Activated CD4-positive, alpha-beta T cell treated with anti-CD3 and anti-CD28 coated beads, Interleukin-2, Interleukin-6, amounts not matched to agents 100 ng/mL and 50 ng/mL, durations not matched to agents 16 hours and 8 hours (primary cell): Measurements from ENCODE around the gene LRP6.
"Not testable (repeated sequence)": the region's sequence is repeated elsewhere in the genome, so short reads cannot be mapped to it uniquely, and the experiment has no call there.

Experiments
- DNase-seq: peaks from one replicate; pipeline ENCODE4 v3.0.0-alpha.2; 2020

The LRP6 gene

DNA sequence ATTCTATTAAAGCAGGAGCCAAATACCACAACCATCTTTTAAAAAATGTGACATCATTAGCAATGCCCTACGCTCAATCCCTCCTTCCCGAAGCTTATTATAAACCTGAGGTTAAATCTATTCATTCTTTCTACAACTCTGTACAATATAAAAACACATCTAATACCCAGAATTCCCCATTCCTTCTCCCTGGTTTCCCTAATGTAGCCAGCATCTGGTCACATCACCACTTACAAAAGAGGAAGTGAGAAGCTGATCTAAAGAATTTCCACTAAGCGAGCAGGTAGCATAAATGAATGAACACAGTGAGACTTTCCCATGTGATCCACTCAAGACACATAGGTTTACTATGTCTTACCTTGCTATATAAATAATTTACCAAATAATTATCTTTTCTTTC lies 90.4 kb downstream of the LRP6 start:
- no peak for DNase-seq

DNA sequence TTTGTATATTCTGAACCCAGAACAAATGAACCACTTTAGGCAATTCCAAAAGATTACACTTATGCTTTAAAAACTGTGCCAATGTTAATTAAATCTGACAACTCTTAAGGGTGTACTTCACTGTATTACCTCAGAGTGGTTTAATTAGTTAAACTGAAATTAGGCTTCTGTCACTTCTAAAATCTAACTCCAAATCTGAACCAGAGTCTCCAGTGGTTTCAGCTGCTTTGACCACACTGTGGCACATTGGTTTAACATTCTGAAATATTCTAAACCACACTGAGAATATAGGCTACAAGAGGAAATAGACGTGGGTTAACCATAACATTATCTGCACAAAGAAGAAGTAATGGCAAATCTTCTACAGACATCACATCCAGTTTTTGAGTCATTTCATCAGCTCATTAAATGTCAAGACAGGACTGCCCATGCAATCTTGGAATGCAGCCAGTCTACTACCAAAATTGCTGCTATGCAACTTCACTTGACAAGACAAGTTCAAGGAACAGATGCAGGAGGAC lies 94.8 kb downstream of the LRP6 start:
- DNase-seq, result peak; percentile 80

DNA sequence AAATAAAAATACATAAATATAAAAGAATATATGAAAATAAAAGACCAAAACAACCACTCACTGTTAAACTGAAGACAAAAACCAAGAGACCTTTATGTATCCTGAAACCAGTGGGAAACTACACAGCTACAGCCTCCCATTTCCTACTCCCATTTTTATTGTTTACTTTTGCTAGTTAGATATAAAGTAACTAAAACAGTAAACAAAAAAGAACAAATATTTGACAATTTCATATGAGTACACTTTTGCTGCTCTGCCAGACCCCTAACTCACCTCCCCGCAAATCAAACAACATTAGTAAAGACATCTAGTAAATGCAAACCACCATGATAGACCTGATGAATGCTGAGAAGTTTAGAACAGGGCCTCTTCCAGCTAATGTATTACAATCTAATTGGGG lies 99.0 kb downstream of the LRP6 start:
- DNase-seq, result no peak

DNA sequence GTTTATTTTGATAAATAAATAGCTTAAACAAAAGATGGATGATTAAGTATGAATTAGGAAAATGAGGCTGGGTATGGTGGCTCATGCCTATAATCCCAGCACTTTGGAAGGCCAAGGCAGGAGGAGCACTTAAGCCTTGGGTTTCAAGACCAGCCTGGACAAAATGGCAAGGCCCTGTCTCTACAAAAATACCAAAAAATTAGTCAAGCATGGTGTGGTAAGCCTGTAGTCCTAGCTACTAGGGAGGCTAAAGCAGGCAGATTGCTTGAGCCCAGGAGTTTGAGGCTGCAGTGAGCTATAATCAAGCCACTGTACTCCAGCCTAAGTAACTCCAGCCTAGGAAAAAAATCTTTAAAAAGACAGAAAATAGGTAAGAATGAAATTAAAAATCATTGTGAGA lies 100.1 kb downstream of the LRP6 start:
- no peak for DNase-seq

DNA sequence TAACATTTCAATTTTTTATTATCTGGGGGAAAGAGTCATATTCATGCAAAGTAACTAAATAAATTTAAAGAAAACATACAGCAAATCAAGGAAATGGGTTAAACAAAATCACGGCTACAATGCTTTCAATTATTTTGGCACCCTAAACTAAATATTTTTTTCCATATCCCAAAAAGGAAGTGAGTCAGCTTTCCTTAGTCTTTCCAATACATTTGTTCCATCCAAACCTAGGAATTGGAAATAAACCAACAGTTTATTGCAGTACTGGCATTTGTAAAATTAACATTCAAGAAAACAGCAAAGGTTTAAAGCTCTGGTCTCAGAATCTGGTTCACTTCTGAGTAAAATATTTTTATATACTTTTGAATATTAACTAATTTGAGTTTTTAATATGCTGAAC lies 106.9 kb downstream of the LRP6 start:
- no peak for DNase-seq

DNA sequence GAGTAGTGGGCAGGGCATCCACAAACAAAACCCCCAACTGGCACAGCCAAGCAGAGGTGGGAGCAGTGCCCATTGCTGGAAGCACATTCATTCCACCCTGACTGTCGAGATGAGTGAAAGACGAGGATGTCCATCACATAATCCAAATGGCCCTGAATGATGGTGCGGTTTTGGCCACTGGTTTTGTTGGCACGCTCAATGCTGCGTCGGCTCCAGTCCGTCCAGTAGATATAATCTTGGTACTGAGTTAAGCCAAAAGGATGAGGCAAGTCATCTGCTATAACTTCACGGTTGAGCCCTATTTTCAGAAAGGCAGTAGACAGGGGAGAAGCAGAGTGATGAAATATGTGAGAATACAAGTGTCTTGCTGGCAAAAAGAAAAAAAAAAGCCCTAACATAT lies 108.0 kb downstream of the LRP6 start:
- DNase-seq, result no peak

DNA sequence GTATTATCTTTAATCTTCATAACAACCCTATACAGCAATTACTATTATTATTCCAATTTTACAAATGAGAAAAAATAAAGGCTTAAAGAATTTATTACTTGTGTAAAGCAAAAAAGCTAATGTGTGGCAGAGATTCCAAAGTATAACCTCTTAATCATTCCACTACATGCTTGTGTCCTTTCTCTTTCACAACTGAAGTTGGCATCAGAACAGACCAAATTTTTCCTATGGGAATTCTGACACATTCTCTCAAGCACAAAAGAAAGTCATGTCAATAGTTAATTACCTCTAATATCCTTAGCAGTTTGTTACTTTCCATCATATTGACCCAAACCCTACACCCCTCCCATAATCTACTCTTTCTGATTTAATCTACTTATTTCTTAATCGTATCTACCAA lies 109.4 kb downstream of the LRP6 start:
- DNase-seq, result no peak

DNA sequence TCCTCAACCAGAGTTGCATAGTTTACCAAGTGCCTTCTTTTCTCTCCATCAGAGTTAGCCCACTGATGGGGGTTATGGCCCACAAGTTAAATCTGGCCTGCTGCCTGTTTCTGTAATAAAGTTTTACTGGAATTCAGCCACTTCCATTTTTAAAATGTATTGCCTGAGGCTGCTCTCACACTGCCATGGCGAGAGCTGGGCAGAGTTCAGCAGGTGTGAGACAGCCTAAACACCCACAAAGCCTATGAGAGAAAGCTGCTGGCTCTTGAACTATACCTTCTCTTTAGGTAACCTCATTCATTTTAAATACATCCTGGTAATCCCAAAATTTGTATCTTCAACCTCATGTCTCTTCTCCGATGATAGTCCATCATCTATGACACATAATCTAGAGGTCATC lies 110.0 kb downstream of the LRP6 start:
- no peak for DNase-seq

DNA sequence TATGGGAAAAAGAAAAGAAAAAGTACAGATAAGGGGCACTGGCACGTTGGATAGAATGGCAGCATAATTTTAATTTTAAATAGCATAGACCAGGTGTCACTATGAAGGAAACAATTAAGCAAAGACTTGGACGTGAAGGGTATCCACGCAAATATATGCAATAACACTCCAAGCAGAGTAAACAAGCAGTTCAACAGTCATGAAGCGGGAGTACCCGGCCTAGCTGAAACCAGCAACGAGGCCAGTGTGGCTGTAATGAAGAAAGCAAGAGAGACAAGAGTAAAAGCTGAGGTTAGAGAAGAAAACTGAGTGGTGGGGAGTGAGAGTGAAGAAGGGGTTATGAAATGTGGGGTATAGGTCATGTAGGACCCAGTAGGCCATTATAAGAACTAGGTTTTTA lies 110.7 kb downstream of the LRP6 start:
- no peak for DNase-seq

DNA sequence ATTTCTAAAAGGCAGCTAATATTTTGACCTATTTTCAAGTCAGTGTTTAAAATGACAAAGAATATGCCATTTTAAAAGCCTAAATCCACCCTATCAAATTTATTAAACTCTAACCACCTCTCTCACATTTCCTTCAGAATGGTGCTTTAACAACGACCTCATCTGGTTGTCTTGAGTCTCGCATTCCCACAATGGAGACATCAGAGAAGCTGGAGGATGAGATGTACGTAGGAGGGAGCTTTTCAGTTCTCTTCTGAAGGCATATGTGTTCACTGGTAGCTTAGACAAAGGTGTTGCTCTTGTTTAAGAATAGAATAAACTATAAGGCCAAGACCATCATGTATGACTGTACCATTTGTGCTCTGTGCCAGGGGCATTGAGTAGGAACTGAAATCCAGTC lies 113.2 kb downstream of the LRP6 start:
- DNase-seq, result no peak

DNA sequence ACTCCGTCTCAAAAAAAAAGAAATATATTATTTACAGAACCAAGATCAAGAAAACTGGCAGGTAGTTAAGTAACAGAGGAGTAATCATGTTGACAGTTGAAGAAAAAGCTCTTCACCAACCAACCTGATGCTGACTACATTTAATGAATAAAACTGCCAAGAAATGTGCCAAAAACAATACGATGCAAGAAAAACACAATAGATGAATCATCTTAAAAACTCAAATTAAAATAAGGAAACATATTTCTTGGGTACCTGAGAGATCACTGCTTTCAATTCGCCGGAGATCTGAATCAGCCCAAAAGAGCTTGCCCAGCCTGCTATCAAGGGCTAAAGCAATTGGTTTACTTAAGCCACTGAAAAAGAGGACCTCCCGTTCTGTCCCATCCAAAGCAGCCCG lies 119.7 kb downstream of the LRP6 start:
- no peak for DNase-seq

DNA sequence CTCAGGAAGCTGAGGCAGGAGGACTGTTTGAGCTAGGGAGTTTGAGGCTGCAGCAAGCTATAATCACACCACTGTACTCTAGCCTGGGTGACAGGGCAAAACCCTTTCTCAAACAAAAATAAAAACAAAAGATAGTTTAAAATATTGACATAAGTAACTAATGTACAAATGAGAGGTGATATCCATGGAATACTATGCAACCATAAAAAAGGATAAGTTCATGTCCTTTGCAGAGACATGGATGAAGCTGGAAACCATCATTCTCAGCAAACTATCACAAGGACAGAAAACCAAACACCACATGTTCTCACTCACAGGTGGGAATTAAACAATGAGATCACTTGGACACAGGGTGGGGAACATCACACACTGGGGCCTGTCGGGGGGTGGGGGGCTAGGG lies 122.3 kb downstream of the LRP6 start:
- DNase-seq, result not testable (repeated sequence)

DNA sequence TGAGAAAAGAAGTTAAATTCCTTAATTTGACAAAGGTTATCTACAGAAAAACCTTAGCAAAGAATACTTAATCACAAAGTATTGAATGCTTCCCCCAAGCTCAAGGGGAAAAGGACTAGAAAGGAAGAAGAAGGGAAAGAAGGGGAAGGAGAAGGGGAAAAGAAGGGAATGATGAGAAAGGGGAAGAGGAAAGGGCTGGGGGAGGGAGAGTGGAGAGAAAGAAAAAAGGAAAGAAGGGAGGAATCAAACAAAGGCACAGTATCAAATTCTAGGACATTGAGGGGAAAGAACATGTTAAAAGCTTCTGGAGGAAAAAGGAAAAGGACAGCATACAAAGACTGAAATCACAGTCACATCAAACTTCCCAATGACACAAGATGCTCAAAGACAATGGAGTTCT lies 125.8 kb downstream of the LRP6 start:
- DNase-seq, result no peak

DNA sequence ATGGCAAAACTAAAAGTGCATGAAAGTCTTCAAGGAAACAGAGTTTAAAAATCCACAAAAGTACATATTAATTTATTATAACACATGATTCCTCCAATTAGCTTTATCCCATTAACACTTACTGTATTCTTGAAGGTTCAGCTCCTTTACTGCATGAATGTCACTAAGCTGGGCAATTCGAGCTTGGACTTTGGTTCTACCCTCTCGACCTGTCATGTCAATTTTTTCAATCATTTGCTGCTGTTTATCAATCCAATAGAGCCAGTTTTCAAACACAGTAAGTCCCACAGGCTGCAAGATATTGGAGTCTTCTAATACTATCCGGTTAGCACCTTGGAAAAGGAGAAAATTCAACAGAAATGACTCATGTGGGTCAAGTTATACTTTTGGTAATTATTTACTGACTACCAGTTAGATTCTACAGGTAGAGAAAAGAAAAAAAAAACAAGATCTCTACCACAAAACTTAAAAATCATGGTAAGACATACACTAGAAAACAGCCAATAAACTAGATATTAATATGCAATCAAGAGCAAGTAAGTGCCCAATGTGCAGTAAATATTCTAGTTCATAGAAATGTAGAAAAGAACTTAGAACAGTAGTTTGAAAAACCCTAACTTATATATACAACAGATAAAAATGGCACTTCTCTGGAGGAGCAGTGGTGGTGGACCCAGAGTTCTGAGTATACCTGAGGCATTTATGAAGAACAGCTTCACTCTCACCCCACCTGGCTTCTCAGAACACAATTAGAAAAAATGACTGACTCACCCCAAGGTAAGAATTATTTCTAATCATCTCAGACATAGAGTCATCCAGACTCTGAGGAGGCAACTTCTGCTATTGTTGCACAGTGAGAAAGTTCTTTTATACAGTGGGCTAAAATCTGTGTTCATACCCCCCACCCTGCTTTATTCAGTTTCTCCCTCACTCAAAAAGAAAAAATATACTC lies 128.4 kb downstream of the LRP6 start:
- no peak for DNase-seq

DNA sequence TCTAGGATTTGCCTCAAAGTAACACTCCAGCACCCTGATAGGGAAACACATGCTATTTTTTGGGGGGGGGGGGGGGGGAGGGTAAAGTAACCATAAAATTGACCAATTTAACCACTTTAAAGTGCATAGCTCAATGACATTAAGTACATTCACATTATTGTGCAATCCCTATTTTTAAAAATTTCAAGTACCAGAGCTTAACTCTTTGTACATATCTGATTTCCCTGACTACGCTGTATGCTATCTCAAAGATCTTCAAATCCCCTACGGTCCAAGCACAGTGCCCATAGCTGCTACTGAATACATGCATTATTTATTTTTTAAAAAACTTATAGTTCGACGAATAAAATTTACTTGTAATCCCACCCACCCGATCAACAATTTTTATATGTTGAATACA lies 133.1 kb downstream of the LRP6 start:
- DNase-seq, result no peak

DNA sequence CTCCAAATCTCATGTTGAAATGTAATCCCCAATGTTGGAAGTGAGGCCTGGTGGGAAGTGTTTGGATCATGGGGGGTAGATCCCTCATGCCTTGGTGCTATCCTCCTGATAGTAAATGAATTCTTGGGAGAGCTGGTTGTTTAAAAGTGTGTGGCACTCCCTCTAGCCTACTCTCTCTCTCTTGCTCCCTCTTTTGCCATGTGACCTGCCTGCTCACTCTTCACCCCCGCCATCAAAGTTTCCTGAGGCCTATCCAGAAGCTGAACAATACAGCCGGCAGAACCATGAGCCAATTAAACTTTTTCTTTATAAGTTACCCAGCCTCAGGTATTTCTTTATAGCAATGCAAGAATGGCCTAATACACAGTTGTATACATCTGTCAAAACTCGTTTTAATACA lies 133.6 kb downstream of the LRP6 start:
- no peak for DNase-seq

DNA sequence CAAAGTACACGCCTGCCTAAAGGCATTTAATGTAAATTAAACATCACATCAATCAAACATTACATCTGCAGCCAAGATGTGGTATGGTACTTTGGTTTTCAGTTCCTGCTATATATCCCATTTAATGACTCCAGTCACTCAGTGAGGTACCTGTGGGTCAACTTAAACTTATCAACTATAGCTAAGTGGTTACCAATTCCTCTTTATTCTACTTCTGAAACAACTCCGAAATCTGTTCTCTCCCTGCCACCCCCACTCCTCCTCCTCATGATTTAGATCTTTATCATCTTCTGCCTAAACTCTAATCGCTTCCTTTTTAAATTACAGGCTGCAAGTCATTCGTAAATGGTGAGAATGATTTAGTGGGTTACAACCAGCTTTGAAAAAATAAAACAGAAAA lies 138.2 kb downstream of the LRP6 start:
- no peak for DNase-seq

DNA sequence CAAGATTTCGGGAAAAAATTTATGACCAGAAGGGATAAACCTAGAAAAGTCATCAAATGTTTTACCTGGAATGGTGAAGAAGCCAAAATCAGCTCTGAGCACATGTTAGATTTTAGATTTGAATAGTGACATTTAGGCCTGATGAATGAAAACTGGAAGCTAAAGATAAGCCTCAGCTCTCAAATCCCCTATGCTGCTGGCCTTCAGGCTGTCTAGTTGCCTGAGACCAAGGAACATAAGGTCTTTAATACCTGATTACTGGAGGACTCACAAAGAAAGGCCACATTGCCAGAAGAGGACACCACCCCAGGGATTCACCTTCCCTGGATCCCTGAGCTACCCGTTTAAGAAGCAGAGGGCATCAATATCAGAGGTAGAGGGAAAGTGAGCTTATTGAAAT lies 139.5 kb downstream of the LRP6 start:
- no peak for DNase-seq

DNA sequence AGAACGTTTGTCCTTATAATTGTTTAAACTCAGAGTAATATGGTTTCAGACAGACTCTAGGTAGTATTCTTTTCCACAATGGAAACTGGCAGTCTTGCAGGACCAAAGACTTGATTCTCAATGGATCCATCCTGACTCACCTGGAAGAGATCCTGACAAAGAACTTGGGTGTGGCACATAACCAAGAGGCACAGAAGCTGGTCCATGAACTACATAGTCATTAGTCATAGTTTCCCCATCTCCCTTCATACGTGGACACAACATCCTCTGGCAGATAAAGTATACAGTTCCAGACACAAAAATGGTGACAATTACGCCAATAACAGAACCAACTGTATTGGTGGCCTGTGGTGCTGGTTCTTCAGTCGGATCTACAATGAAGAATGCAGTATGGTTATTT lies 140.3 kb downstream of the LRP6 start:
- DNase-seq, result no peak

DNA sequence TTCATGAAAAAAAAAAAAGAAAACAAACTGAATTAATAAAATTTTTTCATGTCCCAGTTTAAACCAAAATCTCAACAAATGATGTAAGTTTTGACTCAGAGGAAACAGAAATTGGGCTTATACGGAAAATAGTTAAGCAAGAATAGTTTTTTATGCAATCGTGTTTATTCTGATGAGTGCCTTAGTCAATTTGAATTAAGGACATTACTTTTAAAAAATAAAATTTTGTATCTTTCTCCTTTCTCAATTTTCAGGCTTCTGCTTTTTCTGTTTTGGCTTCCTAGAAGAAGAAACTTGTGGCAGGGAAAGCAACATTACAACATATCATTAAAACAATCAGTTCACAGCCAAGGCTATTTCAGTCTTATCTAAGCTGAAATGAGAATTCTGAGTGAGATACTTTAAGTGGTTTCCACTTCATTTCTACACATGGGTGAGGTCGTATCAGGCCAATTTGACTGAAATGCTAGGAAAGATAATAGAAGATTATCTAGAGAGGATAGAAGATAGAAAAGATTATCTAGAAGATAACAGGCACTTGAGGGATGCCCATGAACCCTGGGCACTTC lies 143.7 kb downstream of the LRP6 start:
- DNase-seq, result no peak

DNA sequence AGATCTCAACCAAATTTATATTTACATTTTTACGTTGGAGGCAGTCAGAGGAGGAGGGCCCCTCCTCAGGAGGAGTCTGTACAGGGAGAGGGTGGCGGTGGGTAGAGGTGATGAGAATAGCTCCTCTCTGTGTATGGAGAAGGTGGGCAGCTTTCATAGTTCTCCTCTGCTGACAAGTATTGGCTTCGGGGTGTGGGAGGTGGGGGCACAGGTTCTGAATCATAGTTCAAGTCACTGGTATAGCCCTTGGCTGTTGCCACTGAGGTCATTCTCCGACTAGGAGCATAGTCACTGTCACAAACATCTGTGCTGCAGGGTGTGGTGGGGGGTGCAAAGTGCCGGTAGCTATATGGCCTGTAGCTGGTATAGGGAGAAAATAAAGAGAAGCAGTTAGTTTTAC lies 145.8 kb downstream of the LRP6 start:
- no peak for DNase-seq

DNA sequence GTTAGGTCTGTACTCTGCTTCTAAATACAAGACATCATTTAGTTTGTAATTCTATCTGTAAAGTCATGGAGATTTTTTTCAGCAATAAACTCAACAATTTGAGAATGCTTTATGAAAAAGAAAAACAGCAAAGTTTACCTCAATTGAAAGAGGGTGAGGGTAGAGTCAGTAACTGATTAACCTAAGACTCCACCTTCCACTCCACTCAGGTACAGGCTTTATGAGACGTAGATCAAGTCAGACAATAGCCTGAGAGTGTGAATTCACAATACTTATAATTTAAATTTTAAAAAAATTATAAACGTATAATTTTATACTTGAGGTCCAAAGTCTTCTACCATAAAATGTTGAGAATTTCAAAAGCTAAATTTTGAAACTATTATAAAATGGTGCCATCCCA lies 150.2 kb downstream of the LRP6 start:
- DNase-seq, result no peak

DNA sequence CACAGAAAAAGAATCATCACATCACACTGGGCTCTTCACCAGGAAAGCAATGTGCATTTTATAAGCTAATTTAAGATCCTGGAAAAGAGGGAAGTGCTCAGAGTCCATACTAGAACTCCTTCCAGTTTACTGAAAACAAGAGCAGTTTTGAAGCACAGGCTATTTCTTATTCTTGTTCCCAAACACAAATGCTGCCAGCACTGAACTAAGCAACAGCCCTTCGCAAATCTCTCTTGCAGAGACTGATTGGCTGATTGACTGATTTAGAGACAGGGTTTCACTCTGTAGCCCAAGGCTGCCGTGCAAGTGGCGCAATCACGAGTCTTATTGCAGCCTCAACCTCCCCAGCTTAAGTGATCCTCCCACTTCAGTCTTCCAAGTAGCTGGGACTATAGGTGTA lies 151.3 kb downstream of the LRP6 start:
- DNase-seq, result no peak

DNA sequence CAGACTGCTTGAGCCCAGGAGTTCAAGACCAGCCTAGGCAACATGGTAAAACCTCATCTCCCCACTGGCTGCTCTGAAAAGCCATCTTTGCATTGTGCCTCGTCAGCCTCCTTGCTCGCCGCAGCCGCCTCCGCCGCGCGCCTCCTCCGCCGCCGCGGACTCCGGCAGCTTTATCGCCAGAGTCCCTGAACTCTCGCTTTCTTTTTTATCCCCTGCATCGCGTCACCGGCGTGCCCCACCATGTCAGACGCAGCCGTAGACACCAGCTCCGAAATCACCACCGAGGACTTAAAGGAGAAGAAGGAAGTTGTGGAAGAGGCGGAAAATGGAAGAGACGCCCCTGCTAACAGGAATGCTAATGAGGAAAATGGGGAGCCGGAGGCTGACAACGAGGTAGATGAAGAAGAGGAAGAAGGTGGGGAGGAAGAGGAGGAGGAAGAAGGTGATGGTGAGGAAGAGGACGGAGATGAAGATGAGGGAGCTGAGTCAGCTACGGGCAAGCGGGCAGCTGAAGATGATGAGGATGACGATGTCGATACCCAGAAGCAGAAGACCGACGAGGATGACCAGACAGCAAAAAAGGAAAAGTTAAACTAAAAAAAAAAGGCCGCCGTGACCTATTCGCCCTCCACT lies 155.8 kb downstream of the LRP6 start:
- peak; percentile 34 for DNase-seq
